H1 (cell line): ENCODE data around the gene HNF4A.

Experiments
- CTCF ChIP-seq, 3 experiments: IDR thresholded peaks; 1 replicate in 2 of 3; 2 replicates in 1 of 3; pipeline versions ENCODE4 v1.5.1 to v1.6.1; 2011; ENCODE audit warnings: low read length in 3 of 3, mild to moderate bottlenecking in 3 of 3, inconsistent platforms in 2 of 3, low read depth in 1 of 3, moderate library complexity in 1 of 3; ENCODE audit not compliant: insufficient read depth in 1 of 3; ENCODE audit errors: control extremely low read depth in 1 of 3
- KDM5A ChIP-seq: fragments of 200-600 bp; IDR thresholded peaks from 2 replicates; pipeline ENCODE4 v1.7.1; 2012; ENCODE audit warnings: mild to moderate bottlenecking, low read length, inconsistent platforms, mixed read lengths
- MAX ChIP-seq: IDR thresholded peaks from 2 replicates; pipeline ENCODE4 v1.6.1; 2012; ENCODE audit warnings: inconsistent platforms

- TF ChIP-seq CTCF (IDR thresholded peaks at IDR 0.05; ENCODE audit: control extremely low read depth in 1 of 3, insufficient read depth in 1 of 3, low read depth in 1 of 3, low read length in 3 of 3), result no peak
- no peak for TF ChIP-seq KDM5A
- no peak for TF ChIP-seq MAX
These were observed 48.0 kb downstream of the HNF4A start for GRCh38 chr20:44403194-44404112.
